Progenitor cell of endocrine pancreas (in vitro differentiated cells): ENCODE results near the gene DENND1A. TPM values are rescaled to one million over a fixed set of nuclear protein-coding genes. Genes with fewer than 3 reads are reported as not detected.
"Not testable (repeated sequence)": the region's sequence is repeated elsewhere in the genome, so short reads cannot be mapped to it uniquely, and the experiment has no call there.

ENCODE experiments used
- DNase-seq: peaks from one replicate; pipeline ENCODE4 v3.0.0; 2021; ENCODE audit warnings: low spot score; ENCODE audit not compliant: unreplicated experiment
- H3K27ac Mint-ChIP-seq: 2 replicates; pipeline ENCODE4 v1.8.0; 2021; ENCODE audit warnings: mild to moderate bottlenecking, moderate library complexity, mixed read lengths
- H3K27me3 Mint-ChIP-seq: 2 replicates; pipeline ENCODE4 v1.8.0; 2021; ENCODE audit warnings: mixed read lengths
- H3K36me3 Mint-ChIP-seq: 2 replicates; pipeline ENCODE4 v1.8.0; 2022; ENCODE audit warnings: mixed read lengths; ENCODE audit not compliant: insufficient read depth
- H3K4me1 Mint-ChIP-seq: 2 replicates; pipeline ENCODE4 v1.8.0; 2021; ENCODE audit warnings: low read depth, mixed read lengths
- H3K4me3 Mint-ChIP-seq: 2 replicates; pipeline ENCODE4 v1.8.0; 2021; ENCODE audit warnings: low read depth, mild to moderate bottlenecking, moderate library complexity, mixed read lengths
- H3K9me3 Mint-ChIP-seq: 2 replicates; pipeline ENCODE4 v1.8.0; 2021; ENCODE audit warnings: low read depth, mixed read lengths
- total RNA-seq: library from RNA; stranded (reverse); gene quantifications from 2 replicates; pipeline ENCODE4 v1.2.1, GENCODE V29; 2021
- TF ChIP-seq, protein P1 (sequence below): fragments of 200-600 bp; sonication (generic); IDR thresholded peaks from one replicate; pipeline ENCODE4 v1.5.0; 2021; ENCODE audit warnings: antibody characterized with exemption, mild to moderate bottlenecking; ENCODE audit not compliant: unreplicated experiment

The DENND1A gene
- total RNA-seq, 1 donor from 2014 or later = 20.1 TPM

GRCh38 chr9:123738648-123739047 lies 191.3 kb downstream of the DENND1A start:
- H3K4me1 Mint-ChIP-seq = peaks cover 6% of the 10 kb centered on the region
- no peak for DNase-seq
- H3K27ac Mint-ChIP-seq = no peak overlapping the region
- H3K9me3 Mint-ChIP-seq = no peaks in the 10 kb centered on the region
- H3K36me3 Mint-ChIP-seq = no peaks in the 10 kb centered on the region
- TF ChIP-seq, protein P1, sequence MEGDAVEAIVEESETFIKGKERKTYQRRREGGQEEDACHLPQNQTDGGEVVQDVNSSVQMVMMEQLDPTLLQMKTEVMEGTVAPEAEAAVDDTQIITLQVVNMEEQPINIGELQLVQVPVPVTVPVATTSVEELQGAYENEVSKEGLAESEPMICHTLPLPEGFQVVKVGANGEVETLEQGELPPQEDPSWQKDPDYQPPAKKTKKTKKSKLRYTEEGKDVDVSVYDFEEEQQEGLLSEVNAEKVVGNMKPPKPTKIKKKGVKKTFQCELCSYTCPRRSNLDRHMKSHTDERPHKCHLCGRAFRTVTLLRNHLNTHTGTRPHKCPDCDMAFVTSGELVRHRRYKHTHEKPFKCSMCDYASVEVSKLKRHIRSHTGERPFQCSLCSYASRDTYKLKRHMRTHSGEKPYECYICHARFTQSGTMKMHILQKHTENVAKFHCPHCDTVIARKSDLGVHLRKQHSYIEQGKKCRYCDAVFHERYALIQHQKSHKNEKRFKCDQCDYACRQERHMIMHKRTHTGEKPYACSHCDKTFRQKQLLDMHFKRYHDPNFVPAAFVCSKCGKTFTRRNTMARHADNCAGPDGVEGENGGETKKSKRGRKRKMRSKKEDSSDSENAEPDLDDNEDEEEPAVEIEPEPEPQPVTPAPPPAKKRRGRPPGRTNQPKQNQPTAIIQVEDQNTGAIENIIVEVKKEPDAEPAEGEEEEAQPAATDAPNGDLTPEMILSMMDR = no peak
- no peak overlapping the region for H3K4me3 Mint-ChIP-seq
- no peaks in the 10 kb centered on the region for H3K27me3 Mint-ChIP-seq

DNA sequence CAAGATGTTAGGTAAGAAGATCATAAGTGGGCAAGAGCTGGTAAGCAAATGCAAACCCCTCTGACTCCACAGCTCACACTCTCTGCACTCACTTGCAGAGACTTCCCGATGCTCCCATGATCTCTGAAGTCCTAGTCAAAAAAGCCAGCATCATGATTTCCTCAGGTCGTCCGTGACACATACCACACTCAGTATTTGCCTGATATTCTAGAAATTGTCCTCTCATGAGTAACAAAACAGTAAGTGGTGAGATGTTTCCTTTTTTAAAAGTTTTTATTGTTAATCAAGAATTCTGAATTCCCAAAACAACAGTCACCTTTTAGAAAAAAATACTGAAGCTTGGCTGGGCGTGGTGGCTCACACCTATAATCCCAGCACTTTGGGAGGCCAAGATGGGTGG lies 194.6 kb downstream of the DENND1A start:
- peaks cover 2% of the 10 kb centered on the region for H3K9me3 Mint-ChIP-seq
- H3K36me3 Mint-ChIP-seq = peaks cover 2% of the 10 kb centered on the region
- TF ChIP-seq, protein P1 = no peak
- no peak for DNase-seq
- no peaks in the 10 kb centered on the region for H3K27me3 Mint-ChIP-seq
- no peak overlapping the region for H3K4me3 Mint-ChIP-seq
- H3K27ac Mint-ChIP-seq = no peak overlapping the region
- no peaks in the 10 kb centered on the region for H3K4me1 Mint-ChIP-seq

DNA sequence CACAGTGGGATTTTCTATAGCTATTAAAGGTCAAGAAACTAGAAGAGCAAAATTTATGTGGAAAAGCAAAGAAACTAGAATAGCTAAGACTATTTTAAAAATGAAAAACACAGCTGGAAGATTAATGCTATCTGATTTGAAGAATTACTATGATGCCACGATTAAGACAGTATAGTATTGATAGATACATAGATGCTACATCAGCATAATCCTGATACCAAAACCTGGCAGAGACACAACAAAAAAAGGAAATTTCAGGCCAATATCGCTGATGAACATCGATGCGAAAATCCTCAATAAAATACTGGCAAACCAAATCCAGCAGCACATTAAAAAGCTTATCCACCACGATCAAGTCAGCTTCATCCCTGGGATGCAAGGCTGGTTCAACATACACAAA lies 201.4 kb downstream of the DENND1A start:
- not testable (repeated sequence) for H3K4me3 Mint-ChIP-seq, H3K4me1 Mint-ChIP-seq, DNase-seq, H3K27me3 Mint-ChIP-seq, H3K27ac Mint-ChIP-seq
- H3K36me3 Mint-ChIP-seq = peaks cover 17% of the 10 kb centered on the region
- peaks cover 21% of the 10 kb centered on the region for H3K9me3 Mint-ChIP-seq

DNA sequence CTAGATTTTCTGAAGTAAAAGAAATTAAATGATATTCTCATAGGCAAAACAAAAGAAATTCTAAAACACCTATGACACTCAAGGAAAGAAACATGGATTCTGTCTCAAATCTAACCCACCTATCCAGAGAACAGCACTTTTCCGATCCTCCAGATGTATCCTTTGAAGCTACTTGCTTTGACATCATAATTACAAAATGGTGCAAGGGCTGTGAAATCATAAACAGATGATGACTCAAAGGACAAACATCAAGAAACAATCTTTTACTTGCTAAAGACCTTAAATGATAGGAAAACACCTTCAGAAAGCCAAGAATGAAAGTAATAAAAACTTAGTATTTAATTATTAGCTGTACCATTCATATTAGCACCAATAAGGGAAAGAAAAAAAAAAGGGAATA lies 202.6 kb downstream of the DENND1A start:
- Mint-ChIP-seq H3K4me3 (no peak overlapping the region), H3K4me1 (no peaks in the 10 kb centered on the region), H3K9me3 (peaks cover 23% of the 10 kb centered on the region), H3K27ac (no peak overlapping the region), H3K36me3 (peaks cover 24% of the 10 kb centered on the region), H3K27me3 (no peaks in the 10 kb centered on the region)
- TF ChIP-seq, protein P1 = no peak
- no peak for DNase-seq

DNA sequence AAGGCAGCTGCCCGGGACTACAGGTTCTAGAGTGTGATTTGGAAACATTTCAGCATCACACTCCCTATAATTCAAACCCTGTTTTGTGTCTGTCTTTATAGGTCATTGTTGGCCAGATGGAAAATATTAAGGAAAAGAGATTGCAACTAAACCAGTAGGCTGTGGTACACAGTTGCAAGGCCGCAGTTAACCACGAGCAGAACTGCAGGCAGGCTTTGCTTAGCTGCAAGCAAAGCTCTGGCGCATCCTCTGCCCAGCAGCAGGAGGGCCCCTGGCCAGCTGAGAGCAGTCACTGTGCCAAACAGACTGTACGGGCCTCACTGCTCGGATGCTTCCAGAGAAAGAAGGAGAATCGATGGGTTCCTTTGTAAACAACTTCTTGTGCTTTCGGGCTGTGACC lies 204.5 kb downstream of the DENND1A start:
- H3K4me3 Mint-ChIP-seq = no peak overlapping the region
- no peaks in the 10 kb centered on the region for H3K27me3 Mint-ChIP-seq
- H3K4me1 Mint-ChIP-seq = no peaks in the 10 kb centered on the region
- TF ChIP-seq, protein P1 = no peak
- peaks cover 36% of the 10 kb centered on the region for H3K36me3 Mint-ChIP-seq
- H3K9me3 Mint-ChIP-seq = peaks cover 36% of the 10 kb centered on the region
- no peak for DNase-seq
- no peak overlapping the region for H3K27ac Mint-ChIP-seq

GRCh38 chr9:123724211-123724796 lies 205.6 kb downstream of the DENND1A start:
- DNase-seq = no peak
- no peak overlapping the region for H3K4me3 Mint-ChIP-seq
- H3K27me3 Mint-ChIP-seq = no peaks in the 10 kb centered on the region
- H3K4me1 Mint-ChIP-seq = no peaks in the 10 kb centered on the region
- H3K36me3 Mint-ChIP-seq = peaks cover 31% of the 10 kb centered on the region
- no peak overlapping the region for H3K27ac Mint-ChIP-seq
- peaks cover 25% of the 10 kb centered on the region for H3K9me3 Mint-ChIP-seq
- TF ChIP-seq, protein P1 = no peak
